ENCODE data around the gene POFUT2. TPM values are rescaled to one million over a fixed set of nuclear protein-coding genes. Genes with fewer than 3 reads are reported as not detected.

POFUT2 gene
- polyA plus RNA-seq, 1 donor, result 36.2 TPM

- 61% methylated on average over 3 of the region's 3 CpGs for WGBS (ENCODE audit: insufficient coverage, low lambda C conversion rate)
- Histone ChIP-seq H3K27ac (ENCODE audit: low read length) (no peak overlapping the region), H3K36me3 (ENCODE audit: control insufficient read depth, insufficient read depth, low read length) (no peaks in the 10 kb centered on the region), H3K27me3 (ENCODE audit: control insufficient read depth, insufficient read depth, low read length) (peaks cover 6% of the 10 kb centered on the region), H3K4me3 (ENCODE audit: low read length) (no peak overlapping the region), H3K4me1 (ENCODE audit: control insufficient read depth, insufficient read depth, low read length) (no peaks in the 10 kb centered on the region), H3K9me3 (ENCODE audit: control insufficient read depth, low read depth, low read length) (peaks cover 3% of the 10 kb centered on the region)
- no peak for DNase-seq
Measured at GRCh38 chr21:45243603-45244002, 44.1 kb downstream of the POFUT2 start.

- no peak overlapping the region for H3K27ac ChIP-seq (ENCODE audit: low read length)
- no peak overlapping the region for H3K4me3 ChIP-seq (ENCODE audit: low read length)
- H3K27me3 ChIP-seq (ENCODE audit: control insufficient read depth, insufficient read depth, low read length), result no peaks in the 10 kb centered on the region
- H3K4me1 ChIP-seq (ENCODE audit: control insufficient read depth, insufficient read depth, low read length), result no peaks in the 10 kb centered on the region
- DNase-seq, result no peak
- WGBS (ENCODE audit: insufficient coverage, low lambda C conversion rate), result no CpG with 5 or more reads among the region's 3 CpGs
- H3K9me3 ChIP-seq (ENCODE audit: control insufficient read depth, low read depth, low read length), result peaks cover 3% of the 10 kb centered on the region
- no peaks in the 10 kb centered on the region for H3K36me3 ChIP-seq (ENCODE audit: control insufficient read depth, insufficient read depth, low read length)
Measured at GRCh38 chr21:45241357-45241756, 46.3 kb downstream of the POFUT2 start.

GRCh38 chr21:45237401-45237800, 50.3 kb downstream of the POFUT2 start:
- Histone ChIP-seq H3K27ac (ENCODE audit: low read length) (no peak overlapping the region), H3K4me3 (ENCODE audit: low read length) (no peak overlapping the region), H3K36me3 (ENCODE audit: control insufficient read depth, insufficient read depth, low read length) (no peaks in the 10 kb centered on the region), H3K27me3 (ENCODE audit: control insufficient read depth, insufficient read depth, low read length) (peaks cover 13% of the 10 kb centered on the region), H3K9me3 (ENCODE audit: control insufficient read depth, low read depth, low read length) (peaks cover 6% of the 10 kb centered on the region), H3K4me1 (ENCODE audit: control insufficient read depth, insufficient read depth, low read length) (no peaks in the 10 kb centered on the region)
- WGBS (ENCODE audit: insufficient coverage, low lambda C conversion rate), result 83% methylated on average over 1 of the region's 7 CpGs
- DNase-seq, result no peak

GRCh38 chr21:45236481-45236880, 51.2 kb downstream of the POFUT2 start:
- H3K27ac ChIP-seq (ENCODE audit: low read length), result no peak overlapping the region
- H3K4me1 ChIP-seq (ENCODE audit: control insufficient read depth, insufficient read depth, low read length), result no peaks in the 10 kb centered on the region
- H3K4me3 ChIP-seq (ENCODE audit: low read length), result no peak overlapping the region
- no peaks in the 10 kb centered on the region for H3K36me3 ChIP-seq (ENCODE audit: control insufficient read depth, insufficient read depth, low read length)
- no peak for DNase-seq
- peaks cover 3% of the 10 kb centered on the region for H3K9me3 ChIP-seq (ENCODE audit: control insufficient read depth, low read depth, low read length)
- peaks cover 13% of the 10 kb centered on the region for H3K27me3 ChIP-seq (ENCODE audit: control insufficient read depth, insufficient read depth, low read length)
- WGBS (ENCODE audit: insufficient coverage, low lambda C conversion rate), result no CpG with 5 or more reads among the region's 2 CpGs

- Histone ChIP-seq H3K4me1 (ENCODE audit: control insufficient read depth, insufficient read depth, low read length) (no peaks in the 10 kb centered on the region), H3K27me3 (ENCODE audit: control insufficient read depth, insufficient read depth, low read length) (peaks cover 13% of the 10 kb centered on the region), H3K27ac (ENCODE audit: low read length) (no peak overlapping the region), H3K9me3 (ENCODE audit: control insufficient read depth, low read depth, low read length) (peaks cover 3% of the 10 kb centered on the region), H3K36me3 (ENCODE audit: control insufficient read depth, insufficient read depth, low read length) (no peaks in the 10 kb centered on the region), H3K4me3 (ENCODE audit: low read length) (no peak overlapping the region)
- no peak for DNase-seq
- 83% methylated on average over 1 of the region's 6 CpGs for WGBS (ENCODE audit: insufficient coverage, low lambda C conversion rate)
Measured at GRCh38 chr21:45235488-45235887, 52.2 kb downstream of the POFUT2 start.

GRCh38 chr21:45234965-45235364, 52.7 kb downstream of the POFUT2 start:
- H3K4me1 ChIP-seq (ENCODE audit: control insufficient read depth, insufficient read depth, low read length), result no peaks in the 10 kb centered on the region
- no peaks in the 10 kb centered on the region for H3K36me3 ChIP-seq (ENCODE audit: control insufficient read depth, insufficient read depth, low read length)
- no peak for DNase-seq
- H3K4me3 ChIP-seq (ENCODE audit: low read length), result no peak overlapping the region
- peaks cover 13% of the 10 kb centered on the region for H3K27me3 ChIP-seq (ENCODE audit: control insufficient read depth, insufficient read depth, low read length)
- no peak overlapping the region for H3K27ac ChIP-seq (ENCODE audit: low read length)
- H3K9me3 ChIP-seq (ENCODE audit: control insufficient read depth, low read depth, low read length), result peaks cover 3% of the 10 kb centered on the region
- WGBS (ENCODE audit: insufficient coverage, low lambda C conversion rate), result 37% methylated on average over 2 of the region's 8 CpGs

GRCh38 chr21:45234127-45234526, 53.6 kb downstream of the POFUT2 start:
- H3K4me3 ChIP-seq (ENCODE audit: low read length), result no peak overlapping the region
- 68% methylated on average over 3 of the region's 28 CpGs for WGBS (ENCODE audit: insufficient coverage, low lambda C conversion rate)

GRCh38 chr21:45231705-45232104, 56.0 kb downstream of the POFUT2 start:
- H3K4me3 ChIP-seq (ENCODE audit: low read length), result no peak overlapping the region
- WGBS (ENCODE audit: insufficient coverage, low lambda C conversion rate), result 80% methylated on average over 1 of the region's 3 CpGs
- no peaks in the 10 kb centered on the region for H3K4me1 ChIP-seq (ENCODE audit: control insufficient read depth, insufficient read depth, low read length)
- DNase-seq, result no peak
- H3K36me3 ChIP-seq (ENCODE audit: control insufficient read depth, insufficient read depth, low read length), result no peaks in the 10 kb centered on the region
- peaks cover 18% of the 10 kb centered on the region for H3K27me3 ChIP-seq (ENCODE audit: control insufficient read depth, insufficient read depth, low read length)
- H3K27ac ChIP-seq (ENCODE audit: low read length), result no peak overlapping the region
- peaks cover 3% of the 10 kb centered on the region for H3K9me3 ChIP-seq (ENCODE audit: control insufficient read depth, low read depth, low read length)

More at GRCh38 chr21:45234127-45234526, 53.6 kb downstream of the POFUT2 start:
- no peak for DNase-seq
- Histone ChIP-seq H3K36me3 (ENCODE audit: control insufficient read depth, insufficient read depth, low read length) (no peaks in the 10 kb centered on the region), H3K4me1 (ENCODE audit: control insufficient read depth, insufficient read depth, low read length) (no peaks in the 10 kb centered on the region), H3K27ac (ENCODE audit: low read length) (no peak overlapping the region), H3K27me3 (ENCODE audit: control insufficient read depth, insufficient read depth, low read length) (peaks cover 13% of the 10 kb centered on the region), H3K9me3 (ENCODE audit: control insufficient read depth, low read depth, low read length) (peaks cover 3% of the 10 kb centered on the region)

- no peak for DNase-seq
- Histone ChIP-seq H3K9me3 (ENCODE audit: control insufficient read depth, low read depth, low read length) (no peaks in the 10 kb centered on the region), H3K4me3 (ENCODE audit: low read length) (no peak overlapping the region), H3K36me3 (ENCODE audit: control insufficient read depth, insufficient read depth, low read length) (no peaks in the 10 kb centered on the region), H3K27ac (ENCODE audit: low read length) (no peak overlapping the region), H3K27me3 (ENCODE audit: control insufficient read depth, insufficient read depth, low read length) (peaks cover 5% of the 10 kb centered on the region), H3K4me1 (ENCODE audit: control insufficient read depth, insufficient read depth, low read length) (no peaks in the 10 kb centered on the region)
- WGBS (ENCODE audit: insufficient coverage, low lambda C conversion rate), result 100% methylated on average over 1 of the region's 3 CpGs
Measured at GRCh38 chr21:45228656-45229240, 58.9 kb downstream of the POFUT2 start.

GRCh38 chr21:45228171-45228641, 59.5 kb downstream of the POFUT2 start:
- DNase-seq, result no peak
- Histone ChIP-seq H3K36me3 (ENCODE audit: control insufficient read depth, insufficient read depth, low read length) (no peaks in the 10 kb centered on the region), H3K4me3 (ENCODE audit: low read length) (no peak overlapping the region), H3K27ac (ENCODE audit: low read length) (no peak overlapping the region), H3K4me1 (ENCODE audit: control insufficient read depth, insufficient read depth, low read length) (no peaks in the 10 kb centered on the region), H3K9me3 (ENCODE audit: control insufficient read depth, low read depth, low read length) (no peaks in the 10 kb centered on the region), H3K27me3 (ENCODE audit: control insufficient read depth, insufficient read depth, low read length) (peaks cover 5% of the 10 kb centered on the region)
- no CpG with 5 or more reads among the region's 6 CpGs for WGBS (ENCODE audit: insufficient coverage, low lambda C conversion rate)

GRCh38 chr21:45227735-45228134, 60.0 kb downstream of the POFUT2 start:
- H3K4me3 ChIP-seq (ENCODE audit: low read length), result no peak overlapping the region
- no peak for DNase-seq
- H3K4me1 ChIP-seq (ENCODE audit: control insufficient read depth, insufficient read depth, low read length), result no peaks in the 10 kb centered on the region
- no peaks in the 10 kb centered on the region for H3K9me3 ChIP-seq (ENCODE audit: control insufficient read depth, low read depth, low read length)
- no peak overlapping the region for H3K27ac ChIP-seq (ENCODE audit: low read length)
- H3K27me3 ChIP-seq (ENCODE audit: control insufficient read depth, insufficient read depth, low read length), result peaks cover 5% of the 10 kb centered on the region
- no CpG with 5 or more reads among the region's 10 CpGs for WGBS (ENCODE audit: insufficient coverage, low lambda C conversion rate)
- no peaks in the 10 kb centered on the region for H3K36me3 ChIP-seq (ENCODE audit: control insufficient read depth, insufficient read depth, low read length)
